ENCODE data around the gene CEMIP. TPM values are rescaled to one million over a fixed set of nuclear protein-coding genes. Genes with fewer than 3 reads are reported as not detected.

Gene CEMIP
- polyA plus RNA-seq, 1 donor from 2014 or later: not detected

DNA sequence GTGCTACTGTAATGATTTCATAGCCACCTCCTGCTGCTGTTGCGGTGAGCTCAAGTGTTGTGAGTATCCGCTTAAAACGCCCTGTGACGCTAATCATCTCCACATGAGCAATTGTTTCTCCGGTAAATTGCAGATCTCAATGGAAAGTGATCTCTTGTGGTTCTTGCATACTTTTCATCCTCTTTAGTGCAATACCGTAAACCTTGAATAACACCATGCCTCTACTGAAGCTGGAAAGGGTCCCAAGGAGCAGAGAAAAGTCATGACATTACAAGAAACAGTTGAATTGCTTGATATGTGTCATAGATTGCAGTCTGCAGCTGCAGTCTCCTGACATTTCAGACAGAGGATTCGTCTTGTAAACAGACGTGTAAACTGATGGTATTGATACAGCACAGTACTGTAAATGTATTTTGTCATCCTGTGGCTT is 6.0 kb upstream of the CEMIP start:
- H3K36me3 Mint-ChIP-seq: no peaks in the 10 kb centered on the region
- H3K4me3 Mint-ChIP-seq: no peak overlapping the region
- no peaks in the 10 kb centered on the region for H3K9me3 Mint-ChIP-seq
- peaks cover 20% of the 10 kb centered on the region for H3K27me3 Mint-ChIP-seq
- H3K27ac Mint-ChIP-seq: no peak overlapping the region
- H3K4me1 Mint-ChIP-seq: no peaks in the 10 kb centered on the region

DNA sequence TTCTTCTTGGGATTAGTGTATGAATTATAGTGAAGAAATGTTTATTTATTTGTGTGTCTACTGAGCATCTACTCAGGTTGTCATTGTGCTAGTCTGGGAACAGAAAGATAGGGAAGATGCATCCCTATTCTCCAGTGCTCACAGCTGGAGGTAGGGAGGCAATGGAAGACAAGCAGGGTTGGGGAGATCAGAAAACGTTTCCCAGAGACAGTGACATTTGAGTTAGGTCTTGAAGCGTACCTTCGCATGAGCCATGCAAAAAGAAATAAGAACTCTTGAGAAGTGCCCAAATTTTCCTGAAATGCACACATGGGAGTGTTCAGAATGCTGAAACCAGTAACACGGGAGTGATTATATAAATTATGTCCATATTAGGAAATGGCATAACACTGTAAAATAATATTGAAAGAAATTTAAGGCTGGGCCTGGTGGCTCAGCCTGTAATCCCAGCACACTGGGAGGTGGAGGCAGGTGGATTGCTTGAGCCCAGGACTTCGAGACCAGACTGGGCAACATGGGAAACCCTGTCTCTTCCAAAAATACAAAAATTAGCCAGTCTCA is 5.3 kb upstream of the CEMIP start:
- H3K4me3 Mint-ChIP-seq: no peak overlapping the region
- H3K36me3 Mint-ChIP-seq: no peaks in the 10 kb centered on the region
- H3K4me1 Mint-ChIP-seq: no peaks in the 10 kb centered on the region
- no peak overlapping the region for H3K27ac Mint-ChIP-seq
- no peaks in the 10 kb centered on the region for H3K9me3 Mint-ChIP-seq
- peaks cover 23% of the 10 kb centered on the region for H3K27me3 Mint-ChIP-seq

DNA sequence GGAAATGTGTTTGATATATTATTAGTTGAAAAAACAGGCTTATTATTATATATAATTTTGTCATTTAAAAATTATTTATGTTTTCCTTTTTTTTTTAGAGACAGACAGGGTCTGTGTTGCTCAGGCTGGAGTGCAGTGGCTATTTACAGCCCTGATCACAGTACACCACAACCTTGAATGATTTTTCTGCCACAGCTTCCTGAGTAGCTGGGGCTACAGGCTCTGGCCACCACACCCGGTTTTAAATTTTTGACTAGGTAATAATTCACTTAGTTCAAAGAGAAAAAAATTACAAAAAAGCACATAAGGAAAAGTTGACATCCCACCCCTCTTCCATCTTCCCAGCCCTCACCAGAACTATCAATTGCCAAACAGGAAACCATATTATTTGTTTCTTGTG is 4.7 kb upstream of the CEMIP start:
- Mint-ChIP-seq H3K36me3 (no peaks in the 10 kb centered on the region), H3K4me1 (no peaks in the 10 kb centered on the region), H3K27ac (no peak overlapping the region), H3K9me3 (no peaks in the 10 kb centered on the region), H3K4me3 (no peak overlapping the region), H3K27me3 (peaks cover 23% of the 10 kb centered on the region)

DNA sequence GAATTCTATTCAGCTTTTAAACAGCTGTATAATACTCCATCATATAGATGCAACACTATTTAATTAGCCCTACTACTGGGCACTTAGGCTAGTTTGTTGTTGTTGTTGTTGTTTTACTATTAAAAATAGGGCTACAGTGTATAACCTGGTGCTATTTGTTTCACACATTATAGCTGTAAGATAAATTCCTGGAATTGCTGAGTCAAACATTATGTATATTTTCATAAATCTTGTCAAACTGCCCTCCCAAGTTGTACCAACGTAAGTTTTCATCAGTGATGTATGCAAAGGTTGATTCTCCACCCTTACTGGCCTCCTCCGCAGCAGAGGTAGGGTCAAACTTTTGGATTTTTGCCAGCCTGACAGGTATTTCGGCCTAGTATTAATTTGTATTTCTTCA is 3.8 kb upstream of the CEMIP start:
- Mint-ChIP-seq H3K4me3 (no peak overlapping the region), H3K4me1 (peaks cover 0 to 2% (median 1%) of the 10 kb centered on the region in 3 donors), H3K27ac (no peak overlapping the region), H3K36me3 (no peaks in the 10 kb centered on the region), H3K27me3 (peaks cover 28% of the 10 kb centered on the region), H3K9me3 (no peaks in the 10 kb centered on the region)

DNA sequence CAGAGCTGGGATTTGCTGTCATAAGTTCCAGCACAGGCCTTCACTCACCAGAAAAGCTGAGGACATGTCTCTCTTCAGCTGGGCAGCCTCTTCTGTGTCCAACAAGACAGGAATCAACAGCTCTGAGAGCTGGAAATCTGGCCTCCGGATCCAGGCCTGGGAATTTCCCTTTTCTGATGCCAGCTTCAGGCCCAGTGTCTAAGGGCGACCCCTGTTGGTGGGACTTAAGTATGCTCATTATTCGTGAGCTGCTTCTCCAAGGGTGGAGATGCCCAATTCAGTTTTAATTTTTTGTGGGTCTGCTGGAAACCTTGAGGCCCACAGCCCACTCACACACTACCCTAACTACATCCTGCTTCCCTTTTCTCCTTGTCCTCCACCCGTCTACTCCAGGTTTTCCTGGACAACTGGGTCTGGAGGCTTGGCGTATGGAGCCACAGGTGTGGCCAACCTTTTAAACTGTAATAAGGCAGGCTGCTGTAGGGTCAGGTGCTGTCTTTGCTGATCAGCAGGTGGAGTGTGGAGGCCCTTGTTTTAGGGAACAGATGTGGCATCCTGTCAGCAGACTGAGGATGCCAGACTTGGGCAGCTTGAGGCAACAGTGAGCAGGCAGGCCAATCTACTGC is 2.6 kb upstream of the CEMIP start:
- no peaks in the 10 kb centered on the region for H3K9me3 Mint-ChIP-seq
- H3K27me3 Mint-ChIP-seq: peaks cover 35% of the 10 kb centered on the region
- H3K4me3 Mint-ChIP-seq: no peak overlapping the region
- peaks cover 0 to 2% (median 1%) of the 10 kb centered on the region in 3 donors for H3K4me1 Mint-ChIP-seq
- no peak overlapping the region for H3K27ac Mint-ChIP-seq
- H3K36me3 Mint-ChIP-seq: no peaks in the 10 kb centered on the region

DNA sequence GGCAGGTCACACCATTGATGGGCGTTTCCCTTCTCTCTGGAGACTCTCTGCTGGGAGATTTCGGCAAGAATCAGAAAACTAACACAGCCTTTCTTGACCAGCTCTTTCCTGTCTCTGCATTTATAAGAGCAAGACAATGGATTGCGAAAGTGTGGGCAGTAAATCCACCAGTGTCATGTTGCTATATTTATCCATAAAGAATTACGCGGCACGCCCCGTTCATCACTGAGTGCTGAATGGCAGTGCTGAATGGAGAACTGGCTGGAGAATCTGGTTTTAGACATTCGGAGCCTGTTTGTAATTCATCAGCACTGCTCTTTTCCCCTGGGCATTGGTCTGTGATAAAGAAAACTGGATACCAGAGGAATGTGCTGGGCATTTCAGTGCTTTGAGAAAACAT is 2.0 kb upstream of the CEMIP start:
- no peak overlapping the region for H3K27ac Mint-ChIP-seq
- no peak overlapping the region for H3K4me3 Mint-ChIP-seq
- no peaks in the 10 kb centered on the region for H3K9me3 Mint-ChIP-seq
- peaks cover 36% of the 10 kb centered on the region for H3K27me3 Mint-ChIP-seq
- no peaks in the 10 kb centered on the region for H3K36me3 Mint-ChIP-seq
- peaks cover 0 to 2% (median 1%) of the 10 kb centered on the region in 3 donors for H3K4me1 Mint-ChIP-seq

DNA sequence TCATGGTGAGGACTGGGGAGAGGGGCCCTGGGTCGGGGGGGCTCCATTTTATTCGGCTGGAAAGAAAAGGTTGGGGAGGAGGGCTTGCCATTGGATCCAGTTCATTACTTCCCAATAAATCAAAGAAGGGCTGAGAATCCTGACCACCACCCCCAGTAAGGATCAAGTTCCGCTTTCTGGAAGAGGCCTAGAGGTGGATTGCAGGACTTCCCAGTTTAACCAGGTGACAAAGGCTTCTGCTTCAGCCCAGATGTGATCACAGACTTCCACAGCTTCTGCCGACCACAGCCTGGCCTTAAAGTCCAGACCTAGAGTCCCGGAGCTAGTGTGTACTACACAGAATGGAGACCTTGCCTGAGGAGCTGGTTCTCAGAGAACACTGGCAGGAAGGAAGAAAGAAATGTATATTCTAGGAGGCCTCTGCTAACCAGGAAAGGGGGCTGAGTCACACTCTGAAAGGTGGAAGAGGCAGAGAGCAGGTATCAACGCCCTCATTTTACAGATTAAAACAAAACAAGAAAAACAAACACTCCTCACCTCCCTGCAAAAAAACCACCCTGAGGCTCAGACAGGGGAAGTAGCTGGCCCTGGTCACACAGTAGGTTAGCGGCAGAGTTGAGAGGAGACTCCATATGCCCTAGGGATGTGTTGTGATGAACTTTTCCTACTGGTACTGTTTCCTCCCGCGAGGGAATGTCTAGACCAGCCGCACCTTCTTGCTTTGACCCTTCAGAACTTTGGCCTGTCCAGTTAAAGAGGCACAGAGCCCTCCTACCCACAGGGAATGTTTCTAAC is 1.1 kb upstream of the CEMIP start:
- Mint-ChIP-seq H3K9me3 (no peaks in the 10 kb centered on the region), H3K4me3 (no peak overlapping the region), H3K27ac (no peak overlapping the region), H3K4me1 (peaks cover 0 to 2% (median 1%) of the 10 kb centered on the region in 3 donors), H3K36me3 (peaks cover 1% of the 10 kb centered on the region), H3K27me3 (peaks cover 36% of the 10 kb centered on the region)

DNA sequence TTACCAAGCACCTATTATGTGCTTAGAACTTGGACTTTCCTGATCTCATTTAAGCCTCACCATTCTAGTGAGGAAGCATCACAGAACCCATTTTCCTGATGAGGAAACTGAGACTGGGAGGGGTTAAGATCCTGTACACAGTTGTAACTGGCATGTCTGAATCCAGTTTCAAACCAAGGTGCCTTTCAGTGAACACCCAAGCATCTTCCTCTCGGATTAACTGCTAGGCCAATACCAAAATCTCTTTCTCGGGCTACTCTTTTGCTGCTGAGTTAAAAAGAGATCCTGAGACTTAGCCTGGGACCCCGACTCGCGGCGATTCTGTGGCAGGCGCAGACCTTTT is 578 bp upstream of the CEMIP start:
- no peak overlapping the region for H3K4me3 Mint-ChIP-seq
- peaks cover 36% of the 10 kb centered on the region for H3K27me3 Mint-ChIP-seq
- no peaks in the 10 kb centered on the region for H3K9me3 Mint-ChIP-seq
- no peak overlapping the region for H3K27ac Mint-ChIP-seq
- H3K36me3 Mint-ChIP-seq: peaks cover 1% of the 10 kb centered on the region
- peaks cover 0 to 2% (median 1%) of the 10 kb centered on the region in 3 donors for H3K4me1 Mint-ChIP-seq

DNA sequence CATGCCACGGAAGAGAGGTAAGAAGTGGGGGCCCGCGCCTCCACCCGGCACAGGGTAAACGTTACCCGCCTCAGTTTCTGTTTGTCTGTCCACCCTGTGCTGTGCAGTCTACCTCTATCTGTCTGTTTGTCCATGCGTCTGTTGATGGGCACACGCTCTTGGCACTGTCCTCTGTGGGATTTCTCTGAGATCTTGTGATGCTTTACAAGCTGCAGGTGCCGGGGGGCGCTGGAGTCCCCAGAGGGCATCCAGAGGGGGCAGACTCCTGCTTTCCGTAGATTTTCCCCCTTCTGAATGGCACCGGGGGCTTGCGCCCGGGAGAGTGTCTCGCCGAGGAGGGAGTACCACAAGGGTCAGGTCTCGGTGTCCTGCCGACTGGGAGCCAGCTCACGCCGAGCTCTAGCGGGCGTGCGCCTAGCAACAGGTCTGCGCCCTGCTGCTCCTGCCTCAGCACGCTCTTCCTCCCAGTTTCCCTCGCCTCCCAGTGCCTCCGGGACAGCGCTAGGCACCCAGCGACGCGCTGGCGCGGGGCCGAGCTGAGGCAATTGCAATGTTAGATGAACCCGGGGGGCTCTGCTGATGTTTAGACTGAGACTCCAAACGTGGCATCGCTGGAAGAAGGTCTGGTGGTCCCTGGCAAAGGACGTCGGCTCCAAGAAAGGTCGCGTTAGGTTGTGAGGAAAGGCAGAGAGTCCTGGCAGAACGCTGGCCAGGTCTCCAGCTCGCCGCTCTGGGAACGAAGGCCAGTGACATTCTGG is 667 bp downstream of the CEMIP start:
- Mint-ChIP-seq H3K27me3 (peaks cover 36% of the 10 kb centered on the region), H3K36me3 (peaks cover 1% of the 10 kb centered on the region), H3K4me1 (peaks cover 0 to 2% (median 1%) of the 10 kb centered on the region in 3 donors), H3K9me3 (no peaks in the 10 kb centered on the region), H3K4me3 (peak overlapping the region in 2 of 4 donors; percentile 22 to 39), H3K27ac (no peak overlapping the region)

DNA sequence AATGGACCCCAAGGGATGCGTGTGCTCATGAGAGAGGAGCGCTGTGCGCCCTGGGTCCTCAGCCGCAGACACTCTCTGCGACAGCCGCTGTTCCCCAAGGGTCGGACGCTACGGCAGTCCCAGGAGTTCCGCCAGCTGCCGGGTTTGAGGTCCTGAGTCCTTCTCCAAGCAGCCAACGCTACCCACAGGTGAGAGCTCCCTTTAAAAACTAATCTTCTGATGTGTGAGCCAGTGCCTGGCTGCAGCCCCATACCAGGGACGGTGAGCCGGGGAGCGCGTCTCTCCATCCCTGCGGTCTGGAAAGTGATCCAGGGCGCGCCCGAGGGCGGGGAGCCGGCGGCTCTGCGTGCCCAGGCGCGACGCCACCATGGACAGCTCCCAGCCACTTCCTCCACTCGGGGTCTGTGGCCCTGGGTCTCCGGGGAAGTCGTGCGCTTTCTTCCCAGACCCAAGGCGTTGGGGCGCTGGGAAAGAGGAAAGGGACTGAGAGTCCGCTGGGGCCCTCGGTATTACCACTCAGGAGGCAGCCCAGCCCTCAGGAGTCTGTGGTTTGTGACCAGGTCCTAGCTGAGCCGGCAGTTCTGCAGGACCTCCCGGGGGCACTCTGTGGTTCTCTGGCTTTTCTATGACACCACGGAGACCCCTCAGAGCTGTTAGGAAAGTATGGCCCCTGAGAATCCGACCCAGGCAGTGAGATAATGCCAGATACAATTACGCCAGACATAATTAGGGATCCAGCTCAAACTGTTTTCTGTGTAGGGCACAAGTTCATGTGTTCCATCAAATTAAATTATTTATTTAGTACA is 1.4 kb downstream of the CEMIP start:
- Mint-ChIP-seq H3K27me3 (peaks cover 36% of the 10 kb centered on the region), H3K36me3 (peaks cover 1% of the 10 kb centered on the region), H3K4me1 (peaks cover 0 to 2% (median 1%) of the 10 kb centered on the region in 3 donors), H3K27ac (no peak overlapping the region), H3K4me3 (no peak overlapping the region), H3K9me3 (no peaks in the 10 kb centered on the region)

DNA sequence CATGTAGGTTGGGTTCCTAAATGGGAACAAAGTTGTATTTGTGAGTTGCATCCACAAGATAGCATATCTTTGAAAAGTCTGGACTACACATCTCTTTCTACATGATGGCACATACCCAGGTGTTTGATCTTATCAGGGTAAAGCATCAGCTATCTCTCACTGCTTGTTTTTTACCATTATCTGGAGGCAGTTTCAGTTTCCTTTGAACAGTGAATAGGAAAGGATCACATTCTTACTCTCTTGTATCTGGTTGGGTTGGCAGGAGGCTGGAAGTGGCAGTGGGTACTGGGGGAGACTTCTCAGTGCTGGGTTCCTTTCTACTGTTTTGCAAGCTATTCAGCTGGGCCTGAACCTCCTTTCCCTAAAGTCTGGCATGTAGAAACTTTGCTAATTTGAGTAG is 4.1 kb downstream of the CEMIP start:
- H3K27me3 Mint-ChIP-seq: peaks cover 23% of the 10 kb centered on the region
- no peak overlapping the region for H3K27ac Mint-ChIP-seq
- H3K9me3 Mint-ChIP-seq: no peaks in the 10 kb centered on the region

DNA sequence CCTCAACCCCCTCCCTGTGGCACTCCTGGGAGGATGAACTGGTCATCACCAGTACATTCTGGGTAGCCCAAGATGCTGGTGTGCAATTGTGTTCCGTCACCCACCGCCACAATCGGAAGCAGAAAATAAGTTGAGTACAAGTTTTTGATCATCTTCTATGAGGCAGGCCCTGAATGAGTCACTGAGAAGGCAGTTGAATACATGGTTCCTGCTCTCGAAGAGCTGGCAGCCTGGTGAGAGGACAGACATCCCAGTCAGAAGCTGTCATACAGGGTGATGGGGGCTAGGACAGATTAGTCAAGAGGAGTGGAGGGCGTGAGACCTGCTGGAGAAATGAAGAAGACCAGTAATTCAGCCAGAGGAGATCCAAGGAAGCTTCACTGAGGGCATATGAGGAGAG is 6.2 kb downstream of the CEMIP start:
- Mint-ChIP-seq H3K4me1 (no peaks in the 10 kb centered on the region), H3K9me3 (no peaks in the 10 kb centered on the region), H3K4me3 (no peak overlapping the region), H3K36me3 (peaks cover 1% of the 10 kb centered on the region), H3K27ac (no peak overlapping the region), H3K27me3 (peaks cover 12% of the 10 kb centered on the region)

More for the DNA sequence above, 4.1 kb downstream of the CEMIP start:
- H3K4me1 Mint-ChIP-seq: peaks cover 0 to 2% (median 1%) of the 10 kb centered on the region in 3 donors
- H3K36me3 Mint-ChIP-seq: peaks cover 1% of the 10 kb centered on the region
- H3K4me3 Mint-ChIP-seq: no peak overlapping the region

DNA sequence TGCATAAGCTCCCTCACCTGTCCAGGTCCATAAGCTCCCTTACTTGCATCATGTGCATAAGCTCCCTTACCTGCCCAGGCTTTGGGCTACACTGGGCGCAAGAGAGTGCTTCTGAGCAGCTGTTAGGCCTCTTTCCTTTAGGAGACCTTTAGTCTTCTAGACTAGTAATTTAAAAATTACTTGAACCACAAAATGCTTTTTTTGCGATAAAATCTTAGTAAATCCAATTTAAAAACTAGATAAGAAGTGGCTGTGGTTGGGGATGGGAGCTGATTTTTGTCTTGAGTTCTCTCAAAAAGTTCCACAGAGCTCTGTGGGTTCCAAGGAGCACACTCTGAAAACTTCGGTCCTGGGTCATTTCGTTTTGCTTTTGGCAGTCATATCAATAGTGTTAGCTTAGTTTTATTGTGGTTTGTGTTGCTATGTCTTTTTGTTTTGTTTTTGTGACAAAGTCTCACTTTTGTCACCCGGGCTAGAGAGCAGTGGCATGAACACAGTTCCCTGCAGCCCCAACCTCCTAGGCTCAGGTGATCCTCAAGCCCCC is 6.7 kb downstream of the CEMIP start:
- no peaks in the 10 kb centered on the region for H3K4me1 Mint-ChIP-seq
- H3K36me3 Mint-ChIP-seq: peaks cover 1% of the 10 kb centered on the region
- no peak overlapping the region for H3K27ac Mint-ChIP-seq
- H3K9me3 Mint-ChIP-seq: no peaks in the 10 kb centered on the region
- H3K4me3 Mint-ChIP-seq: no peak overlapping the region
- peaks cover 11% of the 10 kb centered on the region for H3K27me3 Mint-ChIP-seq

DNA sequence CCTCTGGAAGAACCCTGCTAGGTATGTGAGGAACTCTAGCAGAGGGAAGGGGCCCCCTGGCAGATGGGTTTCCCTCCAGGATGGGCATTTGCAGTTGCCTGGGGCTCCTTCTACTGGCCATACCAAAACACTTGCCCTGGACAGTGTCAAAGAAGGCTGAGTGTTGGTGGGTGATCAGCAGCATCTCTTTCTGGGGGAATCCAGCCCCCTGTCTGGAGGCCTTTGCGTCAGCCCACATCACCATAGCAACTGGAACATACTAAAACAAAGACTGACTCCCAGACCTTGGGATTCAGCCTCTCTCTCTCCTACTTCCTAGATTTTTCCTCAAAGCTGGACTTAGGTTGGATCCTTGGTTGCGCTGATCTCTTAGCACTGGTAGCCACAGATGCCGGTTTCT is 8.1 kb downstream of the CEMIP start:
- peaks cover 1% of the 10 kb centered on the region for H3K36me3 Mint-ChIP-seq
- peaks cover 2% of the 10 kb centered on the region for H3K27me3 Mint-ChIP-seq
- H3K27ac Mint-ChIP-seq: no peak overlapping the region
- H3K4me3 Mint-ChIP-seq: no peak overlapping the region
- H3K4me1 Mint-ChIP-seq: no peaks in the 10 kb centered on the region
- no peaks in the 10 kb centered on the region for H3K9me3 Mint-ChIP-seq

Data from IgD-negative memory B cell (primary cell).